ENCODE results near the gene FAM20C.

The FAM20C gene

GRCh38 chr7:159370-160270 is 32.8 kb upstream of the FAM20C start:
- DNase-seq (ENCODE audit: low read depth): no peak

DNA sequence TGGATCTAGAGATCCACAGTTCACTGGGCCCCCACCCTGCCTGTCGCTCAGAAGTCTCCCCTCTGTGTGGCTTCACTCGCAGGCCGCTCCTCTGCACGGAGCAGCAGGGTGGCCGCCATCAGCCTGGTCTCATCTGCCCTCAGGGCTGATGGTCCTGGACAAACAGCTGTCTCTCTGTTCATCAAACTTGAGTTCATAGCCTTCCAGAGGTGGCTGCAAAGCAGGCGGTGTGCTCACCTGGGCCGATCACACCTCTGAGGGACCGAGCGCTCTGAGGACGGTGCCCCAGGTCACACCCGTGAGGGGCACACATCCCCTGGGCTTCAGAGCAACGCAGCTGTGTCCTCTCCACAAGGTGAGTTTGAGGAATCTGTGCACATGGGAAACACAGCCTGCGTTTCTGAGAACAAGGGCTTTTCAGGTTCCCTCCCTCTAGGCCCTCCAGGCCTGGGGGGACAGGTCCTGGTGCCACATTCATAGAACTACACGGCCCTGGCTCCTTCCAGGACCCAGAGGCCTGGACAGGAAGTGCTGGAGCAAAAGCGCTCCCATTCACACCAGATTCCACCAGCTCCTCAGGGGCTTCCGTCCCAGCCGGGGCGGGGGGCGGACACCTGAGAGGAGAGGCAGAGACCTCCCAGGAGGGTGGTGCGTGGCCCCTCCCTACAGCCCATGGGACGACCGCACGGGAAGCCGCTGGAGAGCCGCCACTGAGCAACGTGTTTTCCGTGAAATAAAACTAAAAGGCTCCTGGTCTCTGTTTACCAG is 31.2 kb upstream of the FAM20C start:
- no peak for DNase-seq (ENCODE audit: low read depth)

GRCh38 chr7:162632-163297 is 29.6 kb upstream of the FAM20C start:
- no peak for DNase-seq (ENCODE audit: low read depth)

DNA sequence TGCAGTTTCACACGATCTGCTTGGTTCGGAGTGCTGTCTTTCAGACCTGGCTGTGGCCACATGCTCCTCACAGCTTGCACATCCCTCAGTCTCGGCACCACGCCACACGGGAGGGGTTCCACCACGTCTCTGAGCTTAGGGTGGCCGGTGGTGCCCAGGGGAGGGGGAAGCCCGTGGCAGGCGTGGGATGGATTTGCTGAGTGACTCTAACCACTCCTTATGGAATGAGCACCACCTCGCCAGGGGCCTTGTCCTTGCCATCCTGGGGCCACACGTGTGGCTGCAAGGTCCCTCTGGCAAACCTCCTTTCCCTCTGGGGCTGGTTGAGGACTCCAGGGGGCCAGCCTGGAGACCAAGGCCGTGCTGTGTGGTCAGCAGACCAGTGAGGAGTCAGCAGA is 29.1 kb upstream of the FAM20C start:
- no peak for DNase-seq (ENCODE audit: low read depth)

GRCh38 chr7:163971-164881 is 28.1 kb upstream of the FAM20C start:
- DNase-seq (ENCODE audit: low read depth): no peak

DNA sequence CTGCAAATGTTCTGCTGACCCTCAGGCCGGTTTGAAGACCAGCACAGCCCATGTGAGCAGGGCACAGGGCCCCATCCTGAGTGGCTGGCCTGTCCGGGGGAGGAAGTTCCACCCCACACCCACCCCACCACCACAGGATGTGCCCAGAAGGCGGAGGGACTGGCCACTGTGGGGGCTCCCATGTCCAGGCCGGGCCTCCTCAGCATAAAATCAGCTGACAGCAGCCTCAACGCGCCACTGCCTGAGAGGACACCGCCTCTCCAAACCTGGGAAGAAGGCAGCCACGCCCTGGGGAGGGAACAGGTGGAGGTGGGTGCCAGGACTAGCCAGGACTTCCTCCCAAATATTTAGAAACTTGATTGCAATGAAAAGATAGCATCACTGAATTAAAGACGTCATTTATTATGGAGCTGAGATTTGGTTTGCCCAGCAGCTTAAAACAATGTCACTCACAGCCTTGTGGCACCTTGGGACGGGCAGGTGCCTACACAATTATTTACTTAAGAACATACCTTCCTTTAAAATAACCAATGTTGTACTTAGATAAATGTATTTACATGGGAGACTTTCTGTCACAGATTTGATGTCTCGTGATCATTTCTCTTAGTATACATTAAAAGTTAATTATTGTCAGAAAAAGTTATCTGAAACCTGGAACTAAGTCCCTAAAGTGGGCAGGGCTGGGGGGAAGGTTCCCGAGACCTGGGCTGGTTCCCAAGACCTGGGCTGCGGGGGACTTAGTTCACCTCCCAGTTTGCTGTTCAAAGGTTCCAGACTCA is 27.3 kb upstream of the FAM20C start:
- DNase-seq (ENCODE audit: low read depth): no peak

GRCh38 chr7:165661-166337 is 26.6 kb upstream of the FAM20C start:
- no peak for DNase-seq (ENCODE audit: low read depth)

DNA sequence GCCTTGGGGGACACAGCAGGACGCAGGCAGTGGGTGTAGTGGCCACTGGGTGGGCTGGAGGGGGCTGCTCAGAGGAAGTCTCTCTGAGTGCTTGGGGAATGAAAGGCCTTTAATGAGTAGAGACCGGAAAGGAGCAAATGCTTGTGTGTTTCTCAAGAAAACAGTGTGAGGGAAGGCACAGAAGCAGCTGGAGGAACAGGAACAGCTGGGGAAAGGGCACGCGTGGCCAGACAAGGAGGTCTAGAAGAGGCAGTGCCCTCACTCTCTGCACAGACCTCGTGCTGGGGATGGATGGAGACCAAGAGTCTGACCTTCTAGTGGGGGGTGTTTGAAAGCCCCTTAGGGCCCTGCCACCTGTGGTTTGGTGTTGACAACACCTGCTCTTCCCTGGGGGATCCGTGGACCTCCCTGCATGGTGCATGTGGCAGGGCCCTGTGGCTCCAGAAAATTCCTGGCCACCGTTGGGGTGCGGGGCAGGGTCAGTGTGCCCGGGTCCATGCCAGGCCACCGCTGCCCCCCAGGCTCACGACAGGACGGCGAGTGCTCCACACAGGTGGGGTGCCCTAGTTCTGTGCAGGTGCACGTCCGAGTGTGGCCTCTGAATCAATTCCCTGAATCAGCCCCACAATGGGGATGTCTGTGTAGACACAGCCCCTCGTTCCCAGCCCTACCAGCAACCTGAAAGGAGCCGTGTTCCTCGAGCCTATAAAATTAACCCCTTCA is 25.9 kb upstream of the FAM20C start:
- no peak for DNase-seq (ENCODE audit: low read depth)

DNA sequence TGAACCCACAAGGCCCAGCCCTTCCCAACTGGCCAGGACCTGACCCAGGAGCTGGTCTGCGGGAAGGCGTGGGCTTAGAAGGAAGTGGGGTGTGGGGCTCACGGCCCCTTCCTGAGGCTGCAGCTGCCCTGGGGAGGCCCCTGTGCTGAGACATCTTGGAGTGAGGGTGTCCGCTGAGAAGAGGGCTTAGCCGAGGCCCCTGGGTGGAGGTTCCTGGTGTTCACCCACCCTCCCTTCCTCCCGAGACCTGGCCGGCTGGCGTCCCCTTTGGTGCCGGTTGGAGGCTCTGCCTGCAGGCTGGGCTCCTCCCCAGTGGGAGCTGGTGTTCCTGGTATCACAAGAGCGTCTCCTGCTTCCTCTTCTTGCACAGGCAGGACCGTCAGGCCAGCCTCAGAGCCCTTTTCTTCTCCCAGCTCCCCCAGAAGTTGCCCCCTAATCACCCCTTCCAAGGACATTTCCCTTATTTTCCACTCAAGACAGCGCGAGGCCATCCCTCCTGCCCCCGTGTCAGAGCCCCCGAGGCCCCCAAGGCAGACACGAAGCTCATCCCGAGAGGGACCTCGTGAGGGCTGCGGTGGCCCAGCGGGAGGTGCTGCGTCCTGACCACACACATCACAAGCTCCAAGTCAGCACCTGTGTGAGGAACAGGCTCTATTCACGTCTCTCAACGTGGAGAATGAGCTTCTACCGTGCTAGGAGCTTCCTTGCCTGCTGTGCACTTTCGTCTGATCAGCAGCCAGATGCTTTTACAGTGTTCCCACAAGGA is 25.1 kb upstream of the FAM20C start:
- no peak for DNase-seq (ENCODE audit: low read depth)

DNA sequence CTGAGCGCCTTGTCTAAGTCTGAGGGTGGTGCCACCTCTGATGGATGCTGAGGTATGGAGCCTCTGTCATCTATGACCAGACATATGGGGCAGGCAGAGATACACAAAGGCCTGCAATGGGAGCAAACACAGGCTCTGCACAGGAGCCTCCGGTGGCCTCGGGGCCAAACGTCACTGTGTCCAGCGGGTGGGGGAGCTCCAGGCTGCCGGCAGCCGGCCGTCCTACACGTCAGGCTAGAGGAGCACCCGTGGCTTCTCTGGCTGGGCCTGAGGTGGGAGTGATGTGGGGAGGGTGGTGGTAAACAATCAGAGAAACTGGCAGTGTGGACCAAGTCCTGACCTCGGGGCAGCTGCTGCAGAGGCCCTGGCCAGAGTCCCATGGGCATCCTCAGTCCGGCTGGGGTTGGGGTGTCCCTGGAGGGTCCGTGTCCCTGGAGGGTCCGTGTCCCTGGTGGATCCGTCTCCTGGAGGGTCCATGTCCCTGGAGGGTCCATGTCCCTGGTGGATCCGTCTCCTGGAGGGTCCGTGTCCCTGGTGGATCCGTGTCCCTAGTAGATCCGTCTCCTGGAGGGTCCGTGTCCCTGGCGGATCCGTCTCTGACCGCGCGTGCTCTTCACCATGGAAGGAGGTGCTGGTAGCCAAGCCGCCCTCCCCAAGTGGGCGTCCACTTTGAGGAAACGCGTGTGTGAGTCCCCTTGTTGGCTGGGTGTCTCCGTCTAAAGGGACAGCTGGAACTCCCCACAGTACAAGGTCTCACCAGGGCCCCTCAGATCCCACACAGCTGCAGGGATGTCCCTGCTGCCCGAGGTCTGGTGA is 24.2 kb upstream of the FAM20C start:
- no peak for DNase-seq (ENCODE audit: low read depth)

GRCh38 chr7:169276-170172 is 22.8 kb upstream of the FAM20C start:
- no peak for DNase-seq (ENCODE audit: low read depth)

DNA sequence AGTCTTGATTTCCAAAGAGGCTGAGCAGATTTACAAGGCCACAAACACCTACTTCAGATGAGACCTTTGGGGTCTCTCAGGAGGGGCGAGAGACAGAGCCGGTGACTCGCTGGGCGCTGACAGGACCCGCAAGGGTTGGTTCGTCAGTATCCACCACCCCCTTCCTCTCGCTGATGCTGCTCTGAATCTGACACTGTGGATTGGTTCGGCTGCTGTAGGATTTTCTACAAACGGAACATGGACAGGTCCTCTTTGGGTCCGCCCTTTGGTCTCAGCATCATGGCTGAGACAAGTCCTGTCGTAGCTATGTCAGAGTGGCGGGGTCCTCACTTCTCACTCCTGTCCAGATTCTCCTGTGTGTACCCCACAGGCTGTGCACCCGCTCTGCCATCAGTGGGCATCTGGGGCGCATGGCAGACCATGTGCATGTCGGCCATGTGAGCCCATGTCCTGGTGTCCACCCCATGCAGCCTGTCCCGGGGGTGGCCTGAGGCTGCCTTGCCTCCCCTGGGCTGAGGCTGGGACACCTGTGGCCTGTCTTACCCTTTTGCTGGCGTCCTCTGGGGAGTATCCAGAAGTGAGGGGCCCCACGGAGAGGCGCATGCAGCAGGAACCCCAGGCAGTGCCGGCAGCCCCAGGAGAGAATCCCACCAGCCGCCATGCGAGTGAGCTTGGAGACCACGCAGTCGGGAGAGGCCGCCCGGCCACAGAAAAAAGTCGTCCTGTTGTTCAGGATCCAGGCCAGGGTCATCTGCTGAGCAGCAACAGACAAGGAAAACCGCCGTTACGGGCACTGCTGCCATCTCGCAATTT is 21.6 kb upstream of the FAM20C start:
- no peak for DNase-seq (ENCODE audit: low read depth)

- DNase-seq (ENCODE audit: low read depth): no peak
These were observed 20.9 kb upstream of the FAM20C start for GRCh38 chr7:171364-171904.

DNA sequence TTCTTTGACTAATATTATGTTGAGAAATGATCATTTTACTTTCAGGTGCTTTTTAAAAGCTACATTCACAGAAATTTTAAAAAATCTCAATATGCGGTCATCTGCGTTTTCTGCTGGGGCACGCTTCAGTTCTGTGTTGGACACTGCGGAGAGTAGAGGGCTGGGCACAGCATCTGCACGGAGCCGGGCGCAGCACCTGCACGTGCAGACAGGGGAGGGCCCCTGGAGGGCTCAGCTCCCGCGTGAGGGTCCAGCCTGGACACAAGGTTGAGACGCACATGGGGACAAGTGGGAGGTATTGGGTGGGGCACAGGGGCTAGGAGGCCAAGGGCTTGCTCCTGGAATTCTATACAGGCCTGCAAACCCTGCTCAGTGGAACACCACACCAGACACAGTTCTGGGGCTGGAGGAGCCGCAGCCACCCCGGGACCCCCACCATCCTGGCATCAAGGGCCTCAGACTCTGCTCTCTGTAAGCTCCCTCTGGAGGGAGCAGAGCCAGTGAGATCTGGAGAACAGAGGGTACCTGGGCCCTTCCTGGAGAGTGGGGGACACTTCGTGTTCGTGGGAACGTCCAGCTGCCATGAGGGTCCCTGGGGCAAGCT is 20.4 kb upstream of the FAM20C start:
- no peak for DNase-seq (ENCODE audit: low read depth)

- no peak for DNase-seq (ENCODE audit: low read depth)
These were observed 19.0 kb upstream of the FAM20C start for GRCh38 chr7:173209-173918.
